ELR (cell line): ENCODE data around the gene CLBA1.
"Not testable (repeated sequence)": the region's sequence is repeated elsewhere in the genome, so short reads cannot be mapped to it uniquely, and the experiment has no call there.

Experiments
- DNase-seq: peaks from one replicate; pipeline ENCODE4 v3.0.0-alpha.2; 2015; ENCODE audit warnings: low read depth

The CLBA1 gene

GRCh38 chr14:104985675-104986486, at the start of gene CLBA1:
Gene CLBA1 (plus strand): TSS chr14:104985788. CDS start chr14:104986432, 644 bp downstream.
- peak; percentile 93 for DNase-seq

- no peak for DNase-seq
Measured at GRCh38 chr14:104935955-104936354, 49.6 kb upstream of the CLBA1 start.

- DNase-seq = no peak
Measured at GRCh38 chr14:104936361-104937155, 49.0 kb upstream of the CLBA1 start.

DNA sequence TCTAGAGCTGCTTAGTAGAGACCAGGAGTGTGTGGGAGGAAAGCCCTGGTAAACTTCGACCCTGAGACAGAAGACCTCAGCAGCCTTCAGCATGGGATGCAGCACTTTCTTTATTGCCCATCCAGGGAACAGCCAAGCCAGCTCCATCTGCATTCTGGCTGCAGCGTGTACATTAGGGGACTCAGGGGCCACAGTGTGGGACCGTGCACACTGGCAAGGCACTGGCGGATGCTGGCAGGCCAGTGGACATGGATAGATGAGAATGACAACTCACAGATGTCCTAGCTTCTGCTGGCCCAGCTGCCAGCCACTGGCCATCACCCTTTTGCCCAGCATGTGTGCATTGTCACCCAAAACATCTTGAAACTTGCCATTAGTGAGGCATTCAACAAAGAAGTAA, 48.4 kb upstream of the CLBA1 start:
- no peak for DNase-seq

DNA sequence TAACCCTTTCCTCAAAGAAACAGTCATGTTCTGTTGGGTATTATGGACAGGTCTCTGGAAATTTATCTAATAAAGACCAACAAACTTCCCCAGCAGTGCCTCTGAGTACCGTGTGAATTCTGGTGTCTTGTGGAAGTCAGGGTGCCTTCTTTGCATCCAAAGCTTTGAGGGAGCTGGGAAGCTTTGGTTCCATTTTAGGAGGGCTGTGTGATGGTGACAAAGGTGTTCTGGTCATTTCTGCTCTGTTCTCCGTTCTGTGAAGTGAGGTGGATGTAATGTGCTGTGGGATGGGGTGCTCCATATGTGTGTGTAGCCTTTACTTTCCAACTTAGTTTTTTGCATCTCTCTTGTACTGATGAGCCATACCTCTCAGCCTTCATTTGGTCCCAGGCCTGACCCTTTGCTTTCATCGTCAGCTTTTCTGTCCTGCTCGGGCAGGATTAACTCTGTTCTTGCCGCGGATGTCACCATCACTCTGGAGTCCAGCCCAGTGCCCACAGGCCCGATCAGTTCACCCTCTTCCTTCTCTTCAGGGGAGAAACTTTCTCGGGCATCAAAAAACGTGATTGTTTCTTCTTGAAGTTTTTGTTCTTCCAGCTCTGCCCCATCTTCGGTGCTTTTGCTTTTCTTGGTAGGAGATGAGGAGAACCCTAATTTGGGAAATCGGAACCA, 47.8 kb upstream of the CLBA1 start:
- DNase-seq = no peak

GRCh38 chr14:104938436-104938835, 47.2 kb upstream of the CLBA1 start:
- DNase-seq = no peak

DNA sequence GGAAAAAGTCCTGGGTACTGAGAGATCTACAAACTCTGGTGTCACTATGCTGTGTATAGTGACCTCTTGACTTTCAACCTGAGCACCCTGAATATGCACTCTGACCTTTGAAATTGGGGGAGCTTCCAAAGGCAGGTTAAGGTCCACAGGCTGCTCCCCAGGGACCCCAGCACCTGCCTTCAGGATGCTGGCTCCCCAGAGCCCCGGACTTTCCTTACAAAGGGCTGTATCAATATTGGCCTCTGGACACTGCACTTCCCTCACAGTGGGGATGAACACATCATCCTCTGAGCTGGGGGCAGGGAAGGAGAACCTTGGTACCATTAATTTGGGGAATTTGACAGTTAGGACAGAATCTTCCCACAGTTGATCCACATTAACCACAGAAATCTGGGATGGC, 46.6 kb upstream of the CLBA1 start:
- DNase-seq = no peak

DNA sequence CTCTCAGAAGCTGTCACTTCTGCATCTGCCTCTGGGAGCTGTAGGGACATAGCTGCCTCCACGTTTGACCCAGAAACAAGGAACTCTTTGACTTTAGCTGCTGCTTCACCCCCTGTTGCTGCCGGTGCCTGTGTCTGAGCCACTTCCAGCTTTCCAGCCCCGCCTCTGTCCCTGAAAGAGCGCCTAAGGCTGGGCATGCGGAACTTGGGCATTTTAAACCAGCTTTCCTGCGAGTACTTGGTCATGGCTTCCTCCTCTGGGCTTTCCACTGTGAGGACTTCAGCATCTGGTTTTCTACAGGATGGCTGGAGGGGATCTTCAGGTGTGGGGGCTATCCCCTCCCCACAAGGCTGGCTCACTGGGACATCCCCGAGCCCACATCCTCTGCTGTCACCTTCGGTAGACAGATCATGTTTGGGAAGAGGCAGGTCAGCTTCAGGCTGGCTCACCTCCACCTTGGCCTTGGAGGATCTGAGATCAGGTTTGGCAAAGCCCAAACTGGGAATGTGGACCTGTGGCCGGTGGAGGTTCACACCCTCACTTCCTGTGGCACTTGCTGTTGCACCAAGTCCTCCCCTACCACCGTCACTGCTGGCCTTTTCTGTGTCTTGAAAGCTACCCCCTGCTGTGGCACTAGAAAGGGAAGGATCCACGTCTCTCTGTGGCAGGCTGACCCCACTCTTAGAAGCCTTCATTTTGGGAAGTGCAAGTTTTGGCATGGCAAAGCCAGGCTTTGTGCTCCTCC, 45.8 kb upstream of the CLBA1 start:
- DNase-seq = no peak

DNA sequence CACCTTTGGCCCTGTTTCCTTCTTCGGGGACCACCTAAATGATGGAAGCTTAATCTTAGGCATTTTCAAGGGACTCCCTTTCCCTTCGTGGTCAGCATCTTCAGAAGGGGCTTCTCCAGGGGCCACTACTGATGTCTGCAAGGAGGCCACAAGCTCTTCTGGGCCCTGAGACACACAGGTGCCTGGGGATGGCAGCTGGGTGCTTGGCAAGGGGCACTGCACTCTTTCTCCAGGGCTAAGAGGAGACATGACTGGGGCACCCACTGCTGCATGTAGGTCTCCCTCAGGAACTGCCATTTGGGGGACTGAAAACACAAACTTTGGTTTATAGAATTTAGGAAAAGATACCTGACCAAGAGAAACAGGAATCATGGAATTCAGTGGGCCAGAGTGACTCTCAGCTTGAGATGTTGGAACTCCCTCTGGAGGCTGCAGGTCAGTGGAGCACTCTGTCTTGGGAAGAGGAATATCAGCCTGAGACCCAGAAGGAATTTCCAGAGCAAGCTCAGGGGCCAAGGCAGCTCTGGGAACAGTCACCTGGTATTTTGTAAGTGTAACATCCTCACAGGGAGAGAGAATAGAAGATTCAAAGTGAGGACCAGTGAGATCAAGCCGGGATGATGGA, 45.0 kb upstream of the CLBA1 start:
- DNase-seq = peak; percentile 32

DNA sequence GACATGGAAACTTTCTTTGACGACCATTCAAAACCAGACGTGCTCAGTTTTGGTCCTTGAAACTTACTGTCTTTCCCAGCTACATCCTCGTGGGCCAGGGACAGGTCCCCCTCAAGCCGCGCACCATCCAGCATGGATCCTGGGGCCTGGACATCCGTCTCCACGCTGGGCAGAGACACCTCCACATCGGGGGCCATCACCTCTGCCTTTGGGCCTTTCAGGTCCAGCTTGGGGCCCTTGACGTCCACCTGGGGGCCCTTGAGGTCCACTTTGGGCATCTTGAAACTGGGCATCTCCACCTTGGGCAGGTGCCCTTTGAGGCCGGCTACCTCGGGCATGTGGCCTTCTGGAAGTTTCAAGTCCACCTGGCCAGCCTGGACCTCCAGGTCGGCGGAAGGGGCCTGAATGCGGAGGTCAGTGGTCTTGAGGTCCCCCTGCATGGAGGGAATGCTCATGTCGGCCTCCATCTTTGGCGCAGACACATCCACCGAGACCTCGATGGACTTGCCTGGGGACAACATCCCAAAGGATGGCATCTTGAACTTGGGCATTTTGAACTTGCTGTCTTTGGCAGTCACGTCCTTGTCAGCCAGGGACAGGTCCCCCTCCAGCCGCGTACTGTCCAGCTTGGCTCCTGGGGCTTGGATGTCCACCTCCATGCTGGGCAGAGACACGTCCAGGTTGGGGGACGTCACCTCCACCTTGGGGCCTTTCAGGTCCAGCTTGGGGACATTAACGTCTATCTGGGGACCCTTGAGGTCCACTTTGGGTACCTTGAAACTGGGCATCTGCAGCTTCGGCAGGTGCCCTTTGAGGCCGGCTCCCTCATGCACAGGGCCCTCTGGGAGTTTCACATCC, 43.9 kb upstream of the CLBA1 start:
- DNase-seq = no peak

- no peak for DNase-seq
Measured at GRCh38 chr14:104942586-104942985, 43.0 kb upstream of the CLBA1 start.

GRCh38 chr14:104943216-104944015, 42.2 kb upstream of the CLBA1 start:
- not testable (repeated sequence) for DNase-seq

GRCh38 chr14:104944016-104944308, 41.6 kb upstream of the CLBA1 start:
- not testable (repeated sequence) for DNase-seq

DNA sequence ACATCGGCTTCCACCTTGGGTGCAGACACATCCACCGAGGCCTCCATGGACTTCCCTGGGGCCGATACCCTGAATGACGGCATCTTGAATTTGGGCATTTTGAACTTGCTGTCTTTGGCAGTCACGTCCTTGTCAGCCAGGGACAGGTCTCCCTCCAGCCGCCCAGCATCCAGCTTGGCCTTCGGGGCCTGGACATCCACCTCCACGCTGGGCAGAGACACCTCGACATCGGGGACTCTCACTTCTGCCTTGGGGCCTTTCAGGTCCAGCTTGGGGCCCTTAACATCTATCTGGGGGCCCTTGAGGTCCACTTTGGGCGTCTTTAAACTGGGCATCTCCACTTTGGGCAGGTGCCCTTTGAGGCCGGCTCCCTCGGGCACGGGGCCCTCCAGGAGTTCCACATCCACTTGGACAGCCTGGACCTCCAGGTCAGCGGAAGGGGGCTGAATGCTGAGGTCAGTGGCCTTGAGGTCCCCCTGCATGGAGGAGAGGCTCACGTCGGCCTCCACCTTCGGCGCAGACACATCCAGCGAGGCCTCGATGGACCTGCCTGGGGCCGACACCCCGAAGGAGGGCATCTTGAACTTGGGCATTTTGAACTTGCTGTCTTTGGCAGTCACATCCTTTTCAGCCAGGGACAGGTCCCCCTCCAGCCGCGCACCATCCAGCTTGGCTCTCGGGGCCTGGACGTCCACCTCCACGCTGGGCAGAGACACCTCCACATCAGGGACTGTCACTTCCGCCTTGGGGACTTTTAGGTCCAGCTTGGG, 41.0 kb upstream of the CLBA1 start:
- DNase-seq = not testable (repeated sequence)

DNA sequence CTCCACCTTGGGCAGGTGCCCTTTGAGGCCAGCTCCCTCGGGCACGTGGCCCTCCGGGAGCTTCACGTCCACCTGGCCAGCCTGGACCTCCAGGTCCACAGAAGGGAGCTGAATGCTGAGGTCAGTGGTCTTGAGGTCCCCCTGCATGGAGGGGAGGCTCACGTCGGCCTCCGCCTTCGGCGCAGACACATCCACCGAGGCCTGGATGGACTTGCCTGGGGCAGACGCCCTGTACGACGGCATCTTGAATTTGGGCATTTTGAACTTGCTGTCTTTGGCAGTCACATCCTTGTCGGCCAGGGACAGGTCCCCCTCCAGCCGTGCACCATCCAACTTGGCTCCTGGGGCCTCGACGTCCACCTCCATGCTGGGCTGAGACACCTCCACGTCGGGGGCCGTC, 40.3 kb upstream of the CLBA1 start:
- not testable (repeated sequence) for DNase-seq

DNA sequence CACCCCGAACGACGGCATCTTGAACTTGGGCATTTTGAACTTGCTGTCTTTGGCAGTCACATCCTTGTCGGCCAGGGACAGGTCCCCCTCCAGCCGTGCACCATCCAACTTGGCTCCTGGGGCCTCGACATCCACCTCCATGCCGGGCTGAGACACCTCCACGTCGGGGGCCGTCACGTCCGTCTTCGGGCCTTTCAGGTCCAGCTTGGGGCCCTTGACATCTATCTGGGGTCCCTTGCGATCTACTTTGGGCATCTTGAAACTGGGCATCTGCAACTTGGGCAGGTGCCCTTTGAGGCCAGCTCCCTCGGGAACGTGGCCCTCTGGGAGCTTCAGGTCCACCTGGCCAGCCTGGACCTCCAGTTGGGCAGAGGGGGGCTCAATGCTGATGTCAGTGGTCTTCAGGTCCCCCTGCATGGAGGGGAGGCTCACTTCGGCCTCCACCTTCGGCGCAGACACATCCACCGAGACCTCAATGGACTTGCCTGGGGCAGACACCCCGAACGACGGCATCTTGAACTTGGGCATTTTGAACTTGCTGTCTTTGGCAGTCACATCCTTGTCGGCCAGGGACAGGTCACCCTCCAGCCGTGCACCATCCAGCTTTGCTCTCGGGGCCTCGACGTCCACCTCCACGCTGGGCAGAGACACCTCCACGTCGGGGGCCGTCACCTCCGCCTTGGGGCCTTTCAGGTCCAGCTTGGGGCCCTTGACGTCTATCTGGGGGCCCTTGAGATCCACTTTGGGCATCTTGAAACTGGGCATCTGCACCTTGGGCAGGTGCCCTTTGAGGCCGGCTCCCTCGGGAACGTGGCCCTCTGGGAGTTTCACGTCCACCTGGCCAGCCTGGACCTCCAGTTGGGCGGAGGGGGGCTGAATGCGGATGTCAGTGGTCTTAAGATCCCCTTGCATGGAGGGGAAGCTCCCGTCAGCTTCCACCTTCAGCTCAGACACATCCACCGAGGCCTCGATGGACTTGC, 39.3 kb upstream of the CLBA1 start:
- not testable (repeated sequence) for DNase-seq

DNA sequence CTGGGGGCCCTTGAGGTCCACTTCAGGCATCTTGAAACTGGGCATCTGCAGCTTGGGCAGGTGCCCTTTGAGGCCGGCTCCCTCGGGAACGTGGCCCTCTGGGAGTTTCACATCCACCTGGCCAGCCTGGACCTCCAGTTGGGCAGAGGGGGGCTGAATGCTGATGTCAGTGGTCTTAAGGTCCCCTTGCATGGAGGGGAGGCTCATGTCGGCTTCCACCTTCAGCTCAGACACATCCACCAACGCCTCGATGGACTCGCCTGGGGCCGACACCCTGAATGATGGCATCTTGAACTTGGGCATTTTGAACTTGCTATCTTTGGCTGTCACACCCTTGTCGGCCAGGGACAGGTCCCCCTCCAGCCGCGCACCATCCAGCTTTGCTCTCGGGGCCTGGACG, 38.4 kb upstream of the CLBA1 start:
- DNase-seq = not testable (repeated sequence)
